Trophoblast cell (in vitro differentiated cells and primary cell): ENCODE measurements around the gene ZNF593.

ENCODE experiments used
- DNase-seq, 2 donors: peaks; one replicate each; pipeline ENCODE4 v3.0.0-alpha.2; 2016
- H2AFZ ChIP-seq: 2 replicates; pipeline ENCODE4 v1.6.1; 2013; ENCODE audit warnings: low read length, moderate library complexity, mild to moderate bottlenecking; ENCODE audit not compliant: insufficient read depth, poor library complexity
- H2AK5ac ChIP-seq: 2 replicates; pipeline ENCODE4 v1.6.1; 2013; ENCODE audit warnings: mild to moderate bottlenecking, low read length
- H2BK120ac ChIP-seq: 2 replicates; pipeline ENCODE4 v1.6.1; 2013; ENCODE audit warnings: low read length, mild to moderate bottlenecking, moderate library complexity; ENCODE audit not compliant: insufficient read depth, poor library complexity
- H2BK12ac ChIP-seq: 2 replicates; pipeline ENCODE4 v1.6.1; 2013; ENCODE audit warnings: mild to moderate bottlenecking, low read length, moderate library complexity
- H2BK5ac ChIP-seq: 2 replicates; pipeline ENCODE4 v1.6.1; 2013; ENCODE audit warnings: low read length, low read depth, moderate library complexity, mild to moderate bottlenecking; ENCODE audit not compliant: poor library complexity
- H3K14ac ChIP-seq: 2 replicates; pipeline ENCODE4 v1.6.1; 2013; ENCODE audit warnings: mild to moderate bottlenecking, low read length
- H3K18ac ChIP-seq: 2 replicates; pipeline ENCODE4 v1.6.1; 2013; ENCODE audit warnings: mild to moderate bottlenecking, low read length
- H3K23ac ChIP-seq: 2 replicates; pipeline ENCODE4 v1.6.1; 2013; ENCODE audit warnings: low read length
- H3K27ac ChIP-seq: 2 replicates; pipeline ENCODE4 v1.5.1; 2013; ENCODE audit warnings: low read depth, mild to moderate bottlenecking, inconsistent platforms, low read length, moderate library complexity
- H3K27me3 ChIP-seq: 2 replicates; pipeline ENCODE4 v1.6.1; 2013; ENCODE audit warnings: inconsistent platforms, mild to moderate bottlenecking, low read length, moderate library complexity; ENCODE audit not compliant: insufficient read depth
- H3K36me3 ChIP-seq, 2 experiments: 1 replicate in 1 of 2; 2 replicates in 1 of 2; pipeline ENCODE4 v1.6.1; 2013; ENCODE audit warnings: low read length in 2 of 2, mild to moderate bottlenecking in 2 of 2, moderate library complexity in 1 of 2; ENCODE audit not compliant: insufficient read depth in 2 of 2, control insufficient read depth in 1 of 2
- H3K4ac ChIP-seq: 2 replicates; pipeline ENCODE4 v1.6.1; 2013; ENCODE audit warnings: low read depth, mild to moderate bottlenecking, low read length, moderate library complexity
- H3K4me1 ChIP-seq, 2 experiments: 1 replicate in 1 of 2; 2 replicates in 1 of 2; pipeline ENCODE4 v1.6.1; 2013; ENCODE audit warnings: low read length in 2 of 2, mild to moderate bottlenecking in 2 of 2, moderate library complexity in 1 of 2; ENCODE audit not compliant: insufficient read depth in 2 of 2, control insufficient read depth in 1 of 2
- H3K4me2 ChIP-seq: 2 replicates; pipeline ENCODE4 v1.6.1; 2013; ENCODE audit warnings: inconsistent platforms, mild to moderate bottlenecking, low read length, moderate library complexity
- H3K4me3 ChIP-seq: 2 replicates; pipeline ENCODE4 v1.5.1; 2013; ENCODE audit warnings: mild to moderate bottlenecking, low read depth, low read length, inconsistent platforms
- H3K79me1 ChIP-seq: one replicate; pipeline ENCODE4 v1.6.1; 2013; ENCODE audit warnings: low read length
- H3K79me2 ChIP-seq: 2 replicates; pipeline ENCODE4 v1.6.1; 2013; ENCODE audit warnings: low read length, mild to moderate bottlenecking; ENCODE audit not compliant: control insufficient read depth, insufficient read depth, poor library complexity
- H3K9ac ChIP-seq: 2 replicates; pipeline ENCODE4 v1.6.1; 2013; ENCODE audit warnings: mild to moderate bottlenecking, low read length
- H3K9me3 ChIP-seq: 2 replicates; pipeline ENCODE4 v1.6.1; 2013; ENCODE audit warnings: low read depth, mild to moderate bottlenecking, control low read depth, inconsistent platforms, low read length; ENCODE audit not compliant: insufficient read depth
- H4K12ac ChIP-seq: 2 replicates; pipeline ENCODE4 v1.6.1; 2013; ENCODE audit warnings: low read depth, mild to moderate bottlenecking, low read length, moderate library complexity
- H4K8ac ChIP-seq: 2 replicates; pipeline ENCODE4 v1.6.1; 2013; ENCODE audit warnings: low read depth, mild to moderate bottlenecking, low read length, moderate library complexity
- H4K91ac ChIP-seq: one replicate; pipeline ENCODE4 v1.6.1; 2013; ENCODE audit warnings: low read depth, mild to moderate bottlenecking, low read length, moderate library complexity
- WGBS: extraction: QIAGEN DNeasy Blood & Tissue Kit; methylation state at CpG from one replicate; pipeline ENCODE4 v1.1.7; 2013; ENCODE audit warnings: missing lambda C conversion rate; ENCODE audit not compliant: insufficient read length, insufficient coverage; ENCODE audit errors: extremely low coverage; 5-methylcytosine and 5-hydroxymethylcytosine counted together

Gene ZNF593

DNA sequence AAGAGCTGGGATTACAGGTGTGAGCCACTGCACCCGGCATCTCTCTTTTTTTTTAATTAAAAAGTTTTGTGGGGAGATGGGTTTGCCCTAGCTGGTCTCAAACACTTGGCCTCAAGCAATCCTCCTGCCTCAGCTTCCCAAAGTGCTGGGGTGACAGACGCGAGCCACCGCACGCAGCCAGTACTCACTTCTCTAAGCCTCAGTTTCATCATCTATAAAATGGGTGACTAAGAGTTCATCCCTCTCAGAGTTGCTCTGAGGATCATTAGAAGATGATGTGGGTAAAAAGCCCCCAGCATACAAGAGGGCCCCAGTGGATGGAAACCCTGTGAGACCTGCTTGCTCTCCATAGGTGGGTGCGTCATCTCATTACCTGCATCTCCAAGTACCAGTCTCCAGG is 18.2 kb downstream of the ZNF593 start:
- Histone ChIP-seq H4K12ac (no peak overlapping the region), H3K36me3 (peaks cover 36 to 47% of the 10 kb centered on the region in 2 experiments), H3K4ac (no peak overlapping the region), H3K23ac (no peak overlapping the region), H2AK5ac (no peak overlapping the region), H3K18ac (no peak overlapping the region), H4K8ac (no peak overlapping the region), H2AFZ (no peak overlapping the region), H3K9ac (no peak overlapping the region), H3K79me1 (no peaks in the 10 kb centered on the region), H3K79me2 (no peaks in the 10 kb centered on the region), H2BK120ac (no peak overlapping the region), H3K4me1 (no peaks in the 10 kb centered on the region), H4K91ac (no peak overlapping the region), H3K14ac (no peak overlapping the region), H2BK12ac (no peak overlapping the region), H3K9me3 (peaks cover 3% of the 10 kb centered on the region), H3K27me3 (no peaks in the 10 kb centered on the region), H3K27ac (no peak overlapping the region), H3K4me2 (no peak overlapping the region), H2BK5ac (no peak overlapping the region), H3K4me3 (no peak overlapping the region)
- no CpG with 5 or more reads among the region's 6 CpGs for WGBS
- DNase-seq = no peak

DNA sequence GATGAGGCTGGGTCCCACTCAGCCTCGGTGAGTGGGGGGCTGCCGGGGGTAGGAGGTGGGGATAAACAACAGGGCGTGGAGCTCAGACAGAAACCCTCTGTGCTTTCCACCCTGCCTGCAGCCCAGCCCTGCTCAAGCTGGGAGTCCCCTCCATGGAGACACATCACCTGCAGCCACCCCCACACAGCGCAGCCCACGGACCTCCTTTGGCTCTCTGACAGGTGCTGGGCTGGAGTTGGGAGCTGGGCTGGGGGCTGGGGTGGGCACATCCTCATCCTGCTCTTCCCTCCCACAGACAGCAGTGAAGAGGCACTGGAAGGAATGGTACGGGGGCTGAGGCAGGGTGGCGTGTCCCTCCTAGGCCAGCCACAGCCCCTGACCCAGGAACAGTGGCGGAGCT is 18.8 kb downstream of the ZNF593 start:
- Histone ChIP-seq H3K23ac (no peak overlapping the region), H3K4me3 (no peak overlapping the region), H3K18ac (no peak overlapping the region), H3K4me2 (no peak overlapping the region), H3K9ac (no peak overlapping the region), H2BK12ac (no peak overlapping the region), H4K8ac (no peak overlapping the region), H3K36me3 (peaks cover 31 to 41% of the 10 kb centered on the region in 2 experiments), H3K4ac (no peak overlapping the region), H3K14ac (no peak overlapping the region), H3K27me3 (no peaks in the 10 kb centered on the region), H2BK5ac (no peak overlapping the region), H3K9me3 (peaks cover 3% of the 10 kb centered on the region), H4K12ac (no peak overlapping the region), H3K79me1 (no peaks in the 10 kb centered on the region), H2AK5ac (no peak overlapping the region), H3K27ac (no peak overlapping the region), H3K79me2 (no peaks in the 10 kb centered on the region), H2BK120ac (no peak overlapping the region), H4K91ac (no peak overlapping the region), H2AFZ (no peak overlapping the region), H3K4me1 (no peaks in the 10 kb centered on the region)
- no peak for DNase-seq
- no CpG with 5 or more reads among the region's 8 CpGs for WGBS

DNA sequence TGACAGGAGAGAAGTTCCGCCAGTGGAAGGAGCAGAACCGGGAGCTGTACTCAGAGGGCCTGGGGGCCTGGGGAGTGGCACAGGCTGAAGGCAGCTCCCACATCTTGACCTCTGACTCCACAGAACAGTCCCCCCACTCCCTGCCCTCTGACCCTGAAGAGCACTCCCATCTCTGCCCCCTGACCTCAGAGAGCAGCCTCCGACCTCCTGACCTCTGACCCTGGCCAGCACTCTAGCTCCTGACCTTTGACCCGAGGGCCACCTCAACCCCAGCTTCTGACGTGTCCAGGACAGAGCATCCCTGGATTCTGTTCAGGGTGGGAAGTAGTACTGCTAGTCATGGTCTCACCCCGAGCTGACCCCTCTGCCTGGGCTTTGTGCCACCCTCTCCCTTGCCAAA is 19.6 kb downstream of the ZNF593 start:
- H3K4me3 ChIP-seq = no peak overlapping the region
- no peak overlapping the region for H3K14ac ChIP-seq
- H2BK12ac ChIP-seq = no peak overlapping the region
- peaks cover 29 to 35% of the 10 kb centered on the region in 2 experiments for H3K36me3 ChIP-seq
- no peak overlapping the region for H4K12ac ChIP-seq
- H3K9me3 ChIP-seq = peaks cover 3% of the 10 kb centered on the region
- no peak overlapping the region for H3K18ac ChIP-seq
- no peak overlapping the region for H3K4me2 ChIP-seq
- H3K27me3 ChIP-seq = no peaks in the 10 kb centered on the region
- H3K27ac ChIP-seq = no peak overlapping the region
- H2BK120ac ChIP-seq = no peak overlapping the region
- no peak overlapping the region for H3K4ac ChIP-seq
- no peak overlapping the region for H2AK5ac ChIP-seq
- H3K9ac ChIP-seq = no peak overlapping the region
- no peak overlapping the region for H3K23ac ChIP-seq
- H3K79me2 ChIP-seq = no peaks in the 10 kb centered on the region
- H3K79me1 ChIP-seq = no peaks in the 10 kb centered on the region
- H3K4me1 ChIP-seq = no peaks in the 10 kb centered on the region
- no CpG with 5 or more reads among the region's 6 CpGs for WGBS
- no peak overlapping the region for H4K8ac ChIP-seq
- DNase-seq = no peak
- no peak overlapping the region for H4K91ac ChIP-seq
- H2AFZ ChIP-seq = no peak overlapping the region
- no peak overlapping the region for H2BK5ac ChIP-seq

DNA sequence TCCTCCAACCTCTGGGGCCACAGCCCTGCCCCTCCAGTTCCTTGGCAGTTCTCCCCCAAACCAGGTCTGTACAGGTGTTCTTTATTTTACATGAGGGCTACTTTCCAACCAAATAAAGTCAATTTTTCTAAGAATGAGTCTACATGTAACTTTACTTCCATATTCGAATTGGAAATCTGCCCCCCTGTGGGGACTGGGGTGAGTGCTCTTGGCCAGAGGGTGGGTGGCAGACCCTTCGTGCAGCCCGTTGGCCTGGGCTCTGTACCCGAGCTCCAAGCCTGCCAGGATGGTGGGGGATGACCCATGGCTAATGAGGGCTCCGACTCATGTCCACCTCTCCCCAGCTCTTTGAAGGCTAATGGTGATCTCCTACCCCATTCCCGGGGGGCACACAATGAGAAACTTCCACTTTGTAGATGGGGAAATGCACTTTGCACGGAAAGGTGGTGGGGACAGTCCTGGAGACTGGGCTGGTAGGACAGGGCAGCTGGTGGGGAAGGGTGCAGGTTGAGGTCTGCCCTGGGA is 20.1 kb downstream of the ZNF593 start:
- WGBS = no CpG with 5 or more reads among the region's 7 CpGs
- no peak overlapping the region for H3K9ac ChIP-seq
- no peak overlapping the region for H3K18ac ChIP-seq

More for the DNA sequence above, 20.1 kb downstream of the ZNF593 start:
- Histone ChIP-seq H3K36me3 (peaks cover 25 to 30% of the 10 kb centered on the region in 2 experiments), H3K4ac (no peak overlapping the region), H2BK5ac (no peak overlapping the region), H3K9me3 (peaks cover 3% of the 10 kb centered on the region), H3K79me1 (no peaks in the 10 kb centered on the region), H3K4me3 (no peak overlapping the region), H4K8ac (no peak overlapping the region), H3K4me1 (no peaks in the 10 kb centered on the region), H2AK5ac (no peak overlapping the region), H3K27ac (no peak overlapping the region), H2BK12ac (no peak overlapping the region), H4K91ac (no peak overlapping the region), H3K14ac (no peak overlapping the region), H3K4me2 (no peak overlapping the region), H2BK120ac (no peak overlapping the region), H4K12ac (no peak overlapping the region), H3K27me3 (no peaks in the 10 kb centered on the region), H3K23ac (no peak overlapping the region), H3K79me2 (no peaks in the 10 kb centered on the region), H2AFZ (no peak overlapping the region)
- no peak for DNase-seq
